Neural progenitor cell (in vitro differentiated cells): Measurements from ENCODE around the gene GABBR2.

Source experiments
- EZH2 ChIP-seq: fragments of 200-600 bp; sonication (generic); IDR thresholded peaks from 2 replicates; pipeline ENCODE4 v1.6.1; 2017; ENCODE audit warnings: antibody characterized with exemption, mild to moderate bottlenecking, moderate library complexity
- TF ChIP-seq, protein P1 (sequence below): fragments of 200-600 bp; sonication (generic); IDR thresholded peaks from 2 replicates; pipeline ENCODE4 v1.5.1; 2017; ENCODE audit warnings: antibody characterized with exemption, mild to moderate bottlenecking

DNA sequence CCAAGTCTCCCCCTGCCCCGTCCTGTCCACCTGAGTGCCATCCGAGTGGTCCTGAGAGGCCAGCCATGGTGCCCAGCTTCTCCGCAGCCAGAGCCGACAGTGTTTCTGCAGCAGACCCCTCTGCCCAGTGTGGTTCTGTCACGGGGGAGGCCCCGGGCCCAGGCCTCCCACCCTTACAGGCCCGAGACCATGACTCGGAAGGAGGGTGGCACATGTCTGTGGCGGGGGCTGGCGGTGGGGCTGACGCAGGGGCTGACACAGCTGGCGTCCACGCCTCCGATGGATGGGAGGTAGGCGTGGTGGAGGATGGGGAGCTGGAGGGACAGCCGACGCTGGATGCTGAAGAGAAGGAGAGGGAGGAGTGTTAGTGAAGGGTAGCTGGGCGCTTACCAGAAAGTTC lies 418.3 kb downstream of the GABBR2 start:
- TF ChIP-seq, protein P1, sequence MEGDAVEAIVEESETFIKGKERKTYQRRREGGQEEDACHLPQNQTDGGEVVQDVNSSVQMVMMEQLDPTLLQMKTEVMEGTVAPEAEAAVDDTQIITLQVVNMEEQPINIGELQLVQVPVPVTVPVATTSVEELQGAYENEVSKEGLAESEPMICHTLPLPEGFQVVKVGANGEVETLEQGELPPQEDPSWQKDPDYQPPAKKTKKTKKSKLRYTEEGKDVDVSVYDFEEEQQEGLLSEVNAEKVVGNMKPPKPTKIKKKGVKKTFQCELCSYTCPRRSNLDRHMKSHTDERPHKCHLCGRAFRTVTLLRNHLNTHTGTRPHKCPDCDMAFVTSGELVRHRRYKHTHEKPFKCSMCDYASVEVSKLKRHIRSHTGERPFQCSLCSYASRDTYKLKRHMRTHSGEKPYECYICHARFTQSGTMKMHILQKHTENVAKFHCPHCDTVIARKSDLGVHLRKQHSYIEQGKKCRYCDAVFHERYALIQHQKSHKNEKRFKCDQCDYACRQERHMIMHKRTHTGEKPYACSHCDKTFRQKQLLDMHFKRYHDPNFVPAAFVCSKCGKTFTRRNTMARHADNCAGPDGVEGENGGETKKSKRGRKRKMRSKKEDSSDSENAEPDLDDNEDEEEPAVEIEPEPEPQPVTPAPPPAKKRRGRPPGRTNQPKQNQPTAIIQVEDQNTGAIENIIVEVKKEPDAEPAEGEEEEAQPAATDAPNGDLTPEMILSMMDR = no peak
- TF ChIP-seq EZH2 = no peak
